Calu3 (cell line): ENCODE data around the gene C2CD3. TPM values are rescaled to one million over a fixed set of nuclear protein-coding genes. Genes with fewer than 3 reads are reported as not detected.

Source experiments
- Bru-seq: library from RNA; stranded (reverse); fragments of 400-500 nt; gene quantifications from one replicate; lab custom pipeline; 2021; lab: Mats Ljungman, UMichigan
- BruChase-seq, 2 experiments: library from RNA; stranded (reverse); fragments of 400-500 nt; gene quantifications; one replicate each; lab custom pipeline; 2021; lab: Mats Ljungman, UMichigan
- BruUV-seq: library from RNA; stranded (reverse); fragments of 400-500 nt; replicated peaks from 2 replicates; lab custom pipeline; 2021; lab: Mats Ljungman, UMichigan
- CTCF ChIA-PET: fragments of 300-600 bp; sonication (Branson Sonifier 250); formaldehyde crosslinking; loops from one replicate; lab custom pipeline; 2022; ENCODE audit warnings: antibody characterized with exemption; lab: Charles Lee
- DNase-seq: peaks from one replicate; pipeline ENCODE4 v3.0.0; 2022
- H3K27ac Mint-ChIP-seq: one replicate; pipeline ENCODE4 v1.8.0; 2022; ENCODE audit warnings: mixed read lengths; ENCODE audit not compliant: unreplicated experiment
- H3K27me3 Mint-ChIP-seq: one replicate; pipeline ENCODE4 v1.8.0; 2022; ENCODE audit warnings: mixed read lengths; ENCODE audit not compliant: unreplicated experiment
- H3K36me3 Mint-ChIP-seq: one replicate; pipeline ENCODE4 v1.8.0; 2022; ENCODE audit warnings: mild to moderate bottlenecking, moderate library complexity, mixed read lengths; ENCODE audit not compliant: insufficient read depth, unreplicated experiment
- H3K4me1 Mint-ChIP-seq: one replicate; pipeline ENCODE4 v1.8.0; 2022; ENCODE audit warnings: mild to moderate bottlenecking, low read depth, mixed read lengths; ENCODE audit not compliant: unreplicated experiment
- H3K4me3 Mint-ChIP-seq: one replicate; pipeline ENCODE4 v1.8.0; 2022; ENCODE audit warnings: mild to moderate bottlenecking, low read depth, moderate library complexity, mixed read lengths; ENCODE audit not compliant: unreplicated experiment
- H3K9me3 Mint-ChIP-seq: one replicate; pipeline ENCODE4 v1.8.0; 2022; ENCODE audit warnings: low read depth, mixed read lengths; ENCODE audit not compliant: unreplicated experiment
- CTCF ChIP-seq: fragments of 200-600 bp; IDR thresholded peaks from one replicate; pipeline ENCODE4 v1.8.0; 2022; ENCODE audit warnings: antibody characterized with exemption; ENCODE audit not compliant: unreplicated experiment
- intact Hi-C: fragments of 100-400 bp; cut with micrococcal nuclease; formaldehyde crosslinking; loops from one replicate; pipeline ENCODE4 v1.10.0; 2022; ENCODE audit not compliant: unreplicated experiment
- long read RNA-seq: library from polyadenylated mRNA; stranded (forward); transcript quantifications from one replicate; pipeline ENCODE4 v2.0.0, GENCODE V29; 2022
- total RNA-seq: library from RNA; stranded (reverse); gene quantifications from 2 replicates; pipeline ENCODE4 v1.2.3, GENCODE V29; 2022

C2CD3 gene
- total RNA-seq (22.2 and 26.9 TPM in 2 replicates), Bru-seq, nascent RNA (percentile 65 among the genes with signal in this experiment), BruChase-seq, experiment 1, labeled RNA remaining after a 6-hour chase (percentile 61 among the genes with signal in this experiment), BruChase-seq, experiment 2, labeled RNA remaining after a 2-hour chase (percentile 60 among the genes with signal in this experiment)
- long read RNA-seq, partial matches to known transcripts, result 0 of 4 reads
- long read RNA-seq, other reads (novel, unspliced or antisense), result 2 of 4 reads

- Mint-ChIP-seq H3K27me3 (no peaks in the 10 kb centered on the region), H3K27ac (no peak within 1 kb of the TSS), H3K9me3 (no peaks in the 10 kb centered on the region), H3K36me3 (no peaks in the 10 kb centered on the region), H3K4me3 (no peak within 1 kb of the TSS), H3K4me1 (no peaks in the 10 kb centered on the region)
- no peak for TF ChIP-seq CTCF
- BruUV-seq, result TSS peak; percentile 19
- intact Hi-C loops, result loop anchor here (2.0 to 10.0 kb wide), 2 partner anchors 32 to 206 kb away; no protein-coding TSS in a partner anchor
- peak; percentile 97 for DNase-seq
- CTCF ChIA-PET, result interaction anchor here (0.6 to 1.5 kb wide), 6 partner anchors 15 to 819 kb away, joined by 3 to 8 read pairs (median 5); no protein-coding TSS in a partner anchor
These were observed at the start of gene C2CD3, which contains the start of gene PPME1 for GRCh38 chr11:74170694-74171629. TSS of gene C2CD3 (minus strand) at chr11:74171002. CDS start at chr11:74170792, 210 bp downstream. TSS of gene PPME1 (plus strand) at chr11:74171289. CDS start at chr11:74171422, 133 bp downstream.

GRCh38 chr11:74220376-74220775, 49.6 kb upstream of the C2CD3 start:
- Mint-ChIP-seq H3K27me3 (no peaks in the 10 kb centered on the region), H3K27ac (no peak overlapping the region), H3K9me3 (no peaks in the 10 kb centered on the region), H3K36me3 (no peaks in the 10 kb centered on the region), H3K4me3 (no peak overlapping the region), H3K4me1 (peaks cover 7% of the 10 kb centered on the region)
- intact Hi-C loops, result no loop called here
- no TSS peak for BruUV-seq
- no peak for DNase-seq
- no peak for TF ChIP-seq CTCF
- CTCF ChIA-PET, result interaction anchor here (1.2 kb wide), 1 partner anchor 35 kb away, joined by 3 read pairs; no protein-coding TSS in a partner anchor

- CTCF ChIA-PET, result no interaction called here
- H3K9me3 Mint-ChIP-seq, result no peaks in the 10 kb centered on the region
- DNase-seq, result no peak
- H3K27ac Mint-ChIP-seq, result no peak overlapping the region
- no peaks in the 10 kb centered on the region for H3K27me3 Mint-ChIP-seq
- TF ChIP-seq CTCF, result no peak
- H3K4me1 Mint-ChIP-seq, result no peaks in the 10 kb centered on the region
- H3K4me3 Mint-ChIP-seq, result no peak overlapping the region
- H3K36me3 Mint-ChIP-seq, result no peaks in the 10 kb centered on the region
- no TSS peak for BruUV-seq
- intact Hi-C loops, result no loop called here
These were observed 41.7 kb upstream of the C2CD3 start for GRCh38 chr11:74212533-74212932.

- H3K27me3 Mint-ChIP-seq, result no peaks in the 10 kb centered on the region
- no TSS peak for BruUV-seq
- H3K4me3 Mint-ChIP-seq, result no peak overlapping the region
- intact Hi-C loops, result no loop called here
- H3K9me3 Mint-ChIP-seq, result no peaks in the 10 kb centered on the region
- H3K36me3 Mint-ChIP-seq, result no peaks in the 10 kb centered on the region
- CTCF ChIA-PET, result interaction anchor here (0.6 to 1.2 kb wide), 3 partner anchors 13 to 252 kb away, joined by 3 to 4 read pairs (median 3); no protein-coding TSS in a partner anchor
- H3K4me1 Mint-ChIP-seq, result no peaks in the 10 kb centered on the region
- no peak for TF ChIP-seq CTCF
- DNase-seq, result no peak
- no peak overlapping the region for H3K27ac Mint-ChIP-seq
These were observed 37.7 kb upstream of the C2CD3 start for GRCh38 chr11:74208507-74208906.
